ENCODE data around the gene CFAP69. TPM values are rescaled to one million over a fixed set of nuclear protein-coding genes. Genes with fewer than 3 reads are reported as not detected.
"Not testable (repeated sequence)": the region's sequence is repeated elsewhere in the genome, so short reads cannot be mapped to it uniquely, and the experiment has no call there.

The CFAP69 gene
- total RNA-seq, 1 experiment from 2014 or later = 15.0 TPM

DNA sequence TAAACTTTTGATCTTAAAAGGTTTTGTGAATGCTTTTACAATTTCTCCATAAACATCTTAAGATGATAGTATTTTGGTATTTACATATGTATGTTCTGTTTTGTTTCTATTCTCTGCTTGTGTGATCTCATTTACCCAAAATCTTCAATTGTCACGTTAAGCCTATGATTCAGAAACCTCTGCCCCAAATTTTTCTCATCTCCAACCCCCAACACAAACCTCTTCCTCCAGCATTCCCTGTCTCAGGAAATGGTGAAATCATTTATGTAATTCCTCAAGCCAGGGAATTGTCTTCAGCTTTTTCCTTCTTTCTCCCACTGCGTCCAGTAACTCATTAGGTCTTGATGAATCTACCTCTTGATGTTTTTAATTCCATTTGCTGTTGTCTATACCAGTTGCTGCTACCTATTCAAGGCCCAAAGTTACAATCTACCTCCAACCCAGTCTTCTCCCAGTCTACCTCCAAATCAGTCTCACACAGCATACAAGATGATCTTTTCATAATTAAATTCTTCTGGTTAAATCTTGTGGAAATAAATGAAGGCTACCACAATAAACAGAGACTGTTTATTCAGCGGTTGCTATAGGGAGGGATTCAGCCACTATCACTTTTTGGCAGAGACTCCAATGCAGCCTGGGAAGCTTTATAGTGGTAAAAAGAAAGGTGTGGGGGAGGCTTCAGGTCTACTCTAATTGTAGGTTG lies 5.8 kb downstream of the CFAP69 start:
- TF ChIP-seq, protein P1, sequence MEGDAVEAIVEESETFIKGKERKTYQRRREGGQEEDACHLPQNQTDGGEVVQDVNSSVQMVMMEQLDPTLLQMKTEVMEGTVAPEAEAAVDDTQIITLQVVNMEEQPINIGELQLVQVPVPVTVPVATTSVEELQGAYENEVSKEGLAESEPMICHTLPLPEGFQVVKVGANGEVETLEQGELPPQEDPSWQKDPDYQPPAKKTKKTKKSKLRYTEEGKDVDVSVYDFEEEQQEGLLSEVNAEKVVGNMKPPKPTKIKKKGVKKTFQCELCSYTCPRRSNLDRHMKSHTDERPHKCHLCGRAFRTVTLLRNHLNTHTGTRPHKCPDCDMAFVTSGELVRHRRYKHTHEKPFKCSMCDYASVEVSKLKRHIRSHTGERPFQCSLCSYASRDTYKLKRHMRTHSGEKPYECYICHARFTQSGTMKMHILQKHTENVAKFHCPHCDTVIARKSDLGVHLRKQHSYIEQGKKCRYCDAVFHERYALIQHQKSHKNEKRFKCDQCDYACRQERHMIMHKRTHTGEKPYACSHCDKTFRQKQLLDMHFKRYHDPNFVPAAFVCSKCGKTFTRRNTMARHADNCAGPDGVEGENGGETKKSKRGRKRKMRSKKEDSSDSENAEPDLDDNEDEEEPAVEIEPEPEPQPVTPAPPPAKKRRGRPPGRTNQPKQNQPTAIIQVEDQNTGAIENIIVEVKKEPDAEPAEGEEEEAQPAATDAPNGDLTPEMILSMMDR (conservative IDR thresholded peaks at IDR 0.05) = no peak
- TF ChIP-seq EZH2 (IDR thresholded peaks at IDR 0.05; ENCODE audit: low read depth) = no peak
- Histone ChIP-seq H3K27me3 (ENCODE audit: insufficient read depth, low read depth) (no peaks in the 10 kb centered on the region), H3K27ac (peak overlapping the region; percentile 84), H3K4me2 (peak overlapping the region; percentile 70), H3K79me2 (ENCODE audit: low read depth) (peaks cover 50% of the 10 kb centered on the region), H2AFZ (peak overlapping the region; percentile 66; the same call in 1 of the 2 replicates), H3K36me3 (ENCODE audit: low read depth) (no peaks in the 10 kb centered on the region), H3K9me3 (ENCODE audit: insufficient read depth, low read depth) (no peaks in the 10 kb centered on the region), H4K20me1 (ENCODE audit: insufficient read depth) (no peaks in the 10 kb centered on the region), H3K4me3 (peak overlapping the region; percentile 34), H3K4me1 (replicated peaks; ENCODE audit: insufficient read depth) (peaks cover 41% of the 10 kb centered on the region), H3K9me2 (ENCODE audit: insufficient read depth) (no peaks in the 10 kb centered on the region), H3F3A (ENCODE audit: insufficient read depth, low read depth) (peaks cover 10% of the 10 kb centered on the region)
- CTCF ChIA-PET = no interaction called here
- POLR2A ChIA-PET (ENCODE audit: unreplicated experiment) = interaction anchor here (0.7 kb wide), 1 partner anchor 35 kb away, joined by 5 read pairs; no protein-coding TSS in a partner anchor
- BruUV-seq (replicated peaks) = no TSS peak
- intact Hi-C loops (cut with micrococcal nuclease; ENCODE audit: unreplicated experiment) = no loop called here
- DNase-seq = peak in 1 of 2 experiments; percentile 79

DNA sequence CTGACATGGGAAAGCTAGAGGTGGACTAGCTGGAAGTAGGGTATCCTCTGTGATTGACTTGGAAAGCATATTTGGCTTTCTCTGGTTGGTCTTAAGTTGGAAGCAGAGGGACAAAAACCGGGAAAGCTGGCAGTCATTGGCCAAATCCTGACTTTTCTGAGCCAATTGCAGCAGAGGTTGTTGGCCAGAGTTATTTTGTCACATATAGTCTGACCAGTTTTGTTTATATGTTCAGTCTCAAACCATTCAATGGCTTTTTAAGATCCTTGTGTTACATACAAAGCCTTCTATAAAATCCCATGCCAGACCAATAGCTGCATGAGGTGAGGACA lies 6.3 kb downstream of the CFAP69 start:
- Histone ChIP-seq H2AFZ (0 out of 2 replicates have a peak overlapping the region, but pooled peaks have one; percentile 66), H3K27me3 (ENCODE audit: insufficient read depth, low read depth) (no peaks in the 10 kb centered on the region), H3K4me1 (replicated peaks; ENCODE audit: insufficient read depth) (peaks cover 38% of the 10 kb centered on the region), H3K4me2 (peak overlapping the region; percentile 70), H3K36me3 (ENCODE audit: low read depth) (no peaks in the 10 kb centered on the region), H3F3A (ENCODE audit: insufficient read depth, low read depth) (peaks cover 10% of the 10 kb centered on the region), H3K4me3 (peak overlapping the region; percentile 34), H3K79me2 (ENCODE audit: low read depth) (peaks cover 44% of the 10 kb centered on the region), H3K9me3 (ENCODE audit: insufficient read depth, low read depth) (no peaks in the 10 kb centered on the region), H3K27ac (peak overlapping the region; percentile 84), H4K20me1 (ENCODE audit: insufficient read depth) (no peaks in the 10 kb centered on the region), H3K9me2 (ENCODE audit: insufficient read depth) (no peaks in the 10 kb centered on the region)
- intact Hi-C loops (cut with micrococcal nuclease; ENCODE audit: unreplicated experiment) = no loop called here
- no peak for DNase-seq
- no peak for TF ChIP-seq EZH2 (IDR thresholded peaks at IDR 0.05; ENCODE audit: low read depth)
- TF ChIP-seq, protein P1 (conservative IDR thresholded peaks at IDR 0.05) = no peak
- CTCF ChIA-PET = interaction anchor here (0.7 kb wide), 1 partner anchor 75 kb away, joined by 4 read pairs; no protein-coding TSS in a partner anchor
- no TSS peak for BruUV-seq (replicated peaks)
- POLR2A ChIA-PET (ENCODE audit: unreplicated experiment) = interaction anchor here (0.7 kb wide), 1 partner anchor 36 kb away, joined by 5 read pairs; no protein-coding TSS in a partner anchor

DNA sequence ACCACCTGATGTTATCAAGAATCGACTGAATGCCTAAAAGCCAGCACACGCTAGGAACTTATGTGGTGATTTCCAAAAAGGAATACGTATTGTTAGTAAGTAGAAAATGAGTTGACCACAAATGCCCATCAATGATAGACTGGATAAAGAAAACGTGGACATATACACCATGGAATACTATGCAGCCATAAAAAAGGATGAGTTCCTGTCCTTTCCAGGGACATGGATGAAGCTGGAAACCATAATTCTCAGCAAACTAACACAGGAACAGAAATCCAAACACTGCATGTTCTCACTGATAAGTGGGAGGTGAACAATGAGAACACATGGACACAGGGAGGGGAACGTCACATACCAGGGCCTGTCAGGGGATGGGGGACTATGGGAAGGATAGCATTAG lies 11.0 kb downstream of the CFAP69 start:
- intact Hi-C loops (cut with micrococcal nuclease; ENCODE audit: unreplicated experiment); H3K9me2 ChIP-seq (ENCODE audit: insufficient read depth); H3K27ac ChIP-seq; H2AFZ ChIP-seq; BruUV-seq (replicated peaks); H3K79me2 ChIP-seq (ENCODE audit: low read depth); H3K9me3 ChIP-seq (ENCODE audit: insufficient read depth, low read depth); H3K36me3 ChIP-seq (ENCODE audit: low read depth); H3K4me3 ChIP-seq; DNase-seq; H4K20me1 ChIP-seq (ENCODE audit: insufficient read depth); POLR2A ChIA-PET (ENCODE audit: unreplicated experiment); H3K27me3 ChIP-seq (ENCODE audit: insufficient read depth, low read depth); H3K4me2 ChIP-seq; CTCF ChIA-PET; H3F3A ChIP-seq (ENCODE audit: insufficient read depth, low read depth): not testable (repeated sequence)
- peaks cover 10% of the 10 kb centered on the region for H3K4me1 ChIP-seq (replicated peaks; ENCODE audit: insufficient read depth)

Measured in PC-9 (cell line).